ENCODE measurements around the gene MICA. TPM values are rescaled to one million over a fixed set of nuclear protein-coding genes. Genes with fewer than 3 reads are reported as not detected.

Gene MICA
- total RNA-seq, 2 donors from 2014 or later = 8.3 to 10.9 TPM

DNA sequence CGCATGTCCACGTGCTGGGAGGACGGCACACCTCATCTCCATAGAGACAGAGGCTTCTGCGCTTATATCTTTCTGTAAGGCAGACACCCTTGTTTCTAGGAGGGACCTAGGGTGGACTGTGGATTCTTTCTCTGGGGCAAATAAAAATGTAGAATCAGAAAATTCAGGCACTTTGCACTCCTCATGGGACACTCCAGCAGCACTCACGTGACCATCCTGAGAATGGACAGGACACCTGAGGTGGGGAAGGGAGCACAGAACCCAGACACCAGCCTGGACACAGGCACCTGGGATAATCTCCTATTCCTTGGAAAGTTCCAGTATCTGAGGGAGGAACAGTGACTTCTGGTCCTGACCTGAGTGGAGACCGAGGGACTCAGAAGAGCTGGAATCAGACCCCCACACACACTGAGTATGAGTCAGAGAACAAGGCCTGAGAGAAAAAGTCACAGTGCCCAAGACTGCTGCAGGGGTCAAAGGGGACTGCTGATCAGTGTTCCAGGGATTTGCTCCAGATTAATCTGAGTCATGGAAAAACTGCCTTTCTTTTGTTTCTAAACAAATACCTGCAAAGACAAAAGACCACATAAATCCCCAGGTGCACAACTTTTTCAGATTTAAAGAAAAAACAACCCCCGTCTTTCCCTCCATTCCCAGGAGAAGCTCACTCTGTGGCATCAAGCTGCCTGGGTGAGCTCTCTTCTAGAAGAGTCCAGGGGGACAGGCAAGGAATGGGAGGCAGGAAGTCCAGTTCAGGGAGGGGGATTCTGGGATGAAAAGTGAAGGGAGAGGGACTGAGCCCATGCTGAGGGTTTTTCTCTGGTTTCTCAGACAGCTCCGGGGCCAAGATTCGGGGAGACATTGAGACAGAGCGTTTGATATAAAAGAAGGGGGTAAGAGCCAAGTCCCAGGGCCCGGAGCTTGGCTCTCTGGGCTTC lies 58.9 kb downstream of the MICA start:
- 49 to 51% methylated on average over 11 of the region's 11 CpGs for WGBS, 2 donors
- H3K36me3 ChIP-seq (replicated peaks in 1 of 2; ENCODE audit: insufficient read depth in 1 of 2, low read depth in 2 of 2) = no peaks in the 10 kb centered on the region
- intact Hi-C loops (cut with DNase I) = no loop called here
- H3K27me3 ChIP-seq = no peaks in the 10 kb centered on the region
- H3K27ac ChIP-seq = peak overlapping the region in 2 of 4 donors; percentile 48 to 77
- H3K9me3 ChIP-seq = no peaks in the 10 kb centered on the region
- no peak for DNase-seq
- TF ChIP-seq, protein P1, sequence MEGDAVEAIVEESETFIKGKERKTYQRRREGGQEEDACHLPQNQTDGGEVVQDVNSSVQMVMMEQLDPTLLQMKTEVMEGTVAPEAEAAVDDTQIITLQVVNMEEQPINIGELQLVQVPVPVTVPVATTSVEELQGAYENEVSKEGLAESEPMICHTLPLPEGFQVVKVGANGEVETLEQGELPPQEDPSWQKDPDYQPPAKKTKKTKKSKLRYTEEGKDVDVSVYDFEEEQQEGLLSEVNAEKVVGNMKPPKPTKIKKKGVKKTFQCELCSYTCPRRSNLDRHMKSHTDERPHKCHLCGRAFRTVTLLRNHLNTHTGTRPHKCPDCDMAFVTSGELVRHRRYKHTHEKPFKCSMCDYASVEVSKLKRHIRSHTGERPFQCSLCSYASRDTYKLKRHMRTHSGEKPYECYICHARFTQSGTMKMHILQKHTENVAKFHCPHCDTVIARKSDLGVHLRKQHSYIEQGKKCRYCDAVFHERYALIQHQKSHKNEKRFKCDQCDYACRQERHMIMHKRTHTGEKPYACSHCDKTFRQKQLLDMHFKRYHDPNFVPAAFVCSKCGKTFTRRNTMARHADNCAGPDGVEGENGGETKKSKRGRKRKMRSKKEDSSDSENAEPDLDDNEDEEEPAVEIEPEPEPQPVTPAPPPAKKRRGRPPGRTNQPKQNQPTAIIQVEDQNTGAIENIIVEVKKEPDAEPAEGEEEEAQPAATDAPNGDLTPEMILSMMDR (IDR thresholded peaks at IDR 0.05) = no peak
- TF ChIP-seq POLR2A (IDR thresholded peaks at IDR 0.05) = no peak
- ATAC-seq = no peak
- peaks cover 22% of the 10 kb centered on the region for H3K4me1 ChIP-seq
- no peak overlapping the region for H3K4me3 ChIP-seq

DNA sequence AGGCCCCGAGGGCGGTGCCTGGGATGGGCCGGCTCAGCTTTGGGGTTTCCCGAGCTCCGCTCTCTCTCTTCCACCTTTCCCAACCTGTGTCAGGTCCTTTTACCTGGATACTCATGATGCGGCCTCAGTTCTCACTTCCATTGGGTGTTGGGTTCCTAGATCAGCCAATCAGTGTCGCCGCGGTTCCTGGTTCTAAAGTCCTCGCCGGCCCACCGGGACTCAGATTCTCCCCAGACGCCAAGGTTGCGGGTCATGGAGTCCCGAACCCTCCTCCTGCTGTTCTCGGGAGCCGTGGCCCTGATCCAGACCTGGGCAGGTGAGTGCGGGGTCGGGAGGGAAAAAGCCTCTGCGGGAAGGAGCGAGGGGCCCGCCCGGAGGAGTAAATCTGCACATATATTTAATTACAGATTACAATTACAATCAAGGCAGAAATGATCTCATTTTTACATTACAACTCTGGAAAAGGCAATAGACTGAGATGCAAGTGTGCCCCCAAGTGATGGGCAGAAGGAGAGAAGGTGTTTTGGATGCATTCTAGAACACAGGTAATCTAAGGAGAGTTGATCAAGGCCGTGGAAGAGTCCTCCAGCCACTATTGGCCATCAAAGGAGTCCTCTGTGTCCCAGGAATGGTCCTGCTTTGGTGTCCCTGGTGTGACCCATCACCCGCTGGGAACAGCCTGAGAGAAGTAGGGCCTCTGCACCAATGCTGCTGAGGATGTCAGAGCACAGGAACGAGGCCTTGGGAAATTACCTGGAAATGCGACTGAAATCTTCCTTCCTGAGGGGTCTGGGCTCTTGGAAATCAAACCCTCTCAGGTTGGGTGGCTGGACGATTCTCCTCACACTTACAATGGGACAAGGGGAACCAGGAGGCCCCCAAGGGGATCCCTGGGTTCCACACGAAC lies 59.8 kb downstream of the MICA start:
- peak; percentile 99 for ATAC-seq
- Histone ChIP-seq H3K4me1 (peaks cover 22% of the 10 kb centered on the region), H3K36me3 (replicated peaks in 1 of 2; ENCODE audit: insufficient read depth in 1 of 2, low read depth in 2 of 2) (no peaks in the 10 kb centered on the region), H3K27me3 (no peaks in the 10 kb centered on the region), H3K27ac (peak overlapping the region in 3 of 4 donors; percentile 42 to 77 (median 48)), H3K4me3 (peak overlapping the region in 1 of 2 donors; percentile 26), H3K9me3 (no peaks in the 10 kb centered on the region)
- peak; percentile 20 to 86 (median 78) for TF ChIP-seq POLR2A (IDR thresholded peaks at IDR 0.05)
- TF ChIP-seq, protein P1 (IDR thresholded peaks at IDR 0.05) = no peak
- intact Hi-C loops (cut with DNase I) = no loop called here
- 14 to 22% methylated on average over 24 to 29 of the region's 29 CpGs for WGBS, 2 donors
- peak; percentile 89 to 95 (median 92) for DNase-seq

DNA sequence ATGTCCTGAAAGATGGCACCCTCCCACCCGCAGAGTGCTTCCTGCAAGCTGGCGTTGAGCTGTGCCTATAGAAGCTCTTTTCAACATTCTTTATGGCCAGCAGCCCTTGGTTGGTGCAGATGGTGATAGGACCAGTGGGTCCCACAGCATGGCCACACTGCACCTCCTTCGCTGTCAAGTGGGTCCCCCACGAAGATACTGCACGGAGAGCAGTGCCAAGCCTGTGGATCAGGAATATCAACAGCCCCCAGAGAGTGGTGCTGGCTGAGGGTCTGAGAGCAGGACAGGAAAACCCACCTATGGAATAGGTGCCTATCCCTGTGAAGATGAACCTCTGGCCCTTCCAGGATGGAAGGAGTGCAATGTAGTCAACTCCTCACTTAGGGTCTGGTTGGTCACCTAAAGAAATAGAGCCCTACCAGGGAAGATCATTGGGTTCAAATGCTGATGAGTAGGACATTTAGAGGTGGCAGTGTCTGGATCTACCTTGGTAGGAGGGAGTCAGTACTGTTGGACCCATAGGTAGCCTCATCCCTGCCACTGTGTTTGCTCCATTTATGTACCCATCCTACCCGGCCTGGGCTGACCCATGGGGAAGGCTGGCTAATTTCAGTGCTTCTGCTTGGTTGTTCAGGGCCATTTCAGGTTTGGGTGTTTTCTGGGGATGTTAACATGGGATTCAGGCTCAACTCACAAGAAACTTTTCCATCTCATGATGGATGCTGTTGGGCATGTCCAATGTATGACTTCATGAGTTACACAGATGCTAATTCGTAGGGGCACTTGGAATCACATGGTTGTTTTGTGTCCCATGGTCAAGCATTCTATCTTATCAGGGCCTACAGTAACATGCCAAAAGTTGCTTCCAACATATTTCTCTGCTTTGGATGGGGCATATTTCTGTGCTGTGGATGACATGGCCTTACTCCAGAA lies 61.1 kb downstream of the MICA start:
- H3K9me3 ChIP-seq = no peaks in the 10 kb centered on the region
- TF ChIP-seq POLR2A (IDR thresholded peaks at IDR 0.05) = no peak
- H3K4me1 ChIP-seq = peaks cover 22% of the 10 kb centered on the region
- no peaks in the 10 kb centered on the region for H3K36me3 ChIP-seq (replicated peaks in 1 of 2; ENCODE audit: insufficient read depth in 1 of 2, low read depth in 2 of 2)
- no peaks in the 10 kb centered on the region for H3K27me3 ChIP-seq
- H3K27ac ChIP-seq = no peak overlapping the region
- no peak overlapping the region for H3K4me3 ChIP-seq
- WGBS, 2 donors = 74 to 83% methylated on average over 7 of the region's 7 CpGs
- no peak for DNase-seq
- no peak for ATAC-seq
- intact Hi-C loops (cut with DNase I) = no loop called here

Small RNA genes within 50 kb of the gene (microRNA-seq; reads per million reads assigned to microRNA genes)
- 0 reads per million in 2 donors for gene MIR6891 (ENCODE audit: borderline number of aligned reads in 2 of 2, borderline replicate concordance in 2 of 2)

Small RNA genes within 50 kb of the gene (small RNA-seq; reads per million reads assigned to genes)
- gene HLA-S = not detected
- not detected for gene MIR6891
- not detected for gene RF00019
- not detected for gene RNU6-283P

Other genes starting within 250 kb of the MICA start
- gene CCHCR1, start 245.8 kb upstream of the MICA start, total RNA-seq = 10 to 100 TPM; 15.6 to 28.7 TPM
- gene TCF19, start 245.0 kb upstream of the MICA start, total RNA-seq = 1 to 10 TPM; 1.8 to 2.0 TPM
- 10 to 100 TPM in 1 of 2 donors, 1 to 10 TPM in 1; 4.9 to 37.6 TPM for gene POU5F1, start 232.9 kb upstream of the MICA start, total RNA-seq
- gene HLA-C, start 131.5 kb upstream of the MICA start, total RNA-seq = 100 to 1,000 TPM in 1 of 2 donors, 10 to 100 TPM in 1; 93.9 to 364 TPM
- 100 to 1,000 TPM; 316 to 342 TPM for gene HLA-B, start 46.4 kb upstream of the MICA start, total RNA-seq
- gene MICB, start 94.5 kb downstream of the MICA start, total RNA-seq = under 1 TPM in 1 of 2 donors, not detected in 1; 0.78 TPM
- gene MCCD1, start 125.4 kb downstream of the MICA start, total RNA-seq = not detected
- 100 to 1,000 TPM; 132 to 260 TPM for gene DDX39B, start 138.4 kb downstream of the MICA start, total RNA-seq
- 1 to 10 TPM in 1 of 2 donors, not detected in 1; 1.0 TPM for gene ATP6V1G2, start 143.0 kb downstream of the MICA start, total RNA-seq
- 10 to 100 TPM in 1 of 2 donors, 1 to 10 TPM in 1; 5.6 to 27.0 TPM for gene NFKBIL1, start 144.0 kb downstream of the MICA start, total RNA-seq
- gene LTA, start 168.7 kb downstream of the MICA start, total RNA-seq = not detected
- 1 to 10 TPM in 1 of 2 donors, under 1 TPM in 1; 0.66 to 1.3 TPM for gene TNF, start 172.0 kb downstream of the MICA start, total RNA-seq
- under 1 TPM in 1 of 2 donors, not detected in 1; 0.78 TPM for gene LTB, start 178.8 kb downstream of the MICA start, total RNA-seq
- gene LST1, start 182.7 kb downstream of the MICA start, total RNA-seq = 1 to 10 TPM; 2.9 to 6.9 TPM
- gene NCR3, start 189.4 kb downstream of the MICA start, total RNA-seq = not detected
- 1 to 10 TPM; 2.3 to 7.3 TPM for gene AIF1, start 211.6 kb downstream of the MICA start, total RNA-seq
- 10 to 100 TPM; 48.8 to 57.4 TPM for gene PRRC2A, start 217.1 kb downstream of the MICA start, total RNA-seq
- 100 to 1,000 TPM; 101 to 128 TPM for gene BAG6, start 249.1 kb downstream of the MICA start, total RNA-seq

Data from body of pancreas (tissue), 4 donors.